ENCODE results near the gene TRIM62.
"Not testable (repeated sequence)": the region's sequence is repeated elsewhere in the genome, so short reads cannot be mapped to it uniquely, and the experiment has no call there.

The TRIM62 gene

GRCh38 chr1:33141781-33142180, 40.1 kb downstream of the TRIM62 start:
- no peak overlapping the region for H3K27ac ChIP-seq
- no peak for TF ChIP-seq CTCF (IDR thresholded peaks at IDR 0.05)
- no peak for TF ChIP-seq ZFX (IDR thresholded peaks at IDR 0.05; ENCODE audit: borderline replicate concordance)

- TF ChIP-seq ZFX (IDR thresholded peaks at IDR 0.05; ENCODE audit: borderline replicate concordance) (no peak), CTCF (IDR thresholded peaks at IDR 0.05) (no peak)
These were observed 40.6 kb downstream of the TRIM62 start for GRCh38 chr1:33141216-33141615.

GRCh38 chr1:33140153-33141149, 41.4 kb downstream of the TRIM62 start:
- H3K27ac ChIP-seq = no peak overlapping the region
- no peak for TF ChIP-seq CTCF (IDR thresholded peaks at IDR 0.05)
- no peak for TF ChIP-seq ZFX (IDR thresholded peaks at IDR 0.05; ENCODE audit: borderline replicate concordance)

More at GRCh38 chr1:33141216-33141615, 40.6 kb downstream of the TRIM62 start:
- H3K27ac ChIP-seq = no peak overlapping the region

GRCh38 chr1:33137800-33138199, 44.0 kb downstream of the TRIM62 start:
- H3K27ac ChIP-seq = no peak overlapping the region

GRCh38 chr1:33136041-33136440, 45.8 kb downstream of the TRIM62 start:
- H3K27ac ChIP-seq = not testable (repeated sequence)

More at GRCh38 chr1:33137800-33138199, 44.0 kb downstream of the TRIM62 start:
- TF ChIP-seq CTCF (IDR thresholded peaks at IDR 0.05) (peak; percentile 46), ZFX (IDR thresholded peaks at IDR 0.05; ENCODE audit: borderline replicate concordance) (no peak)

GRCh38 chr1:33133478-33134105, 48.3 kb downstream of the TRIM62 start:
- TF ChIP-seq CTCF (IDR thresholded peaks at IDR 0.05) (no peak), ZFX (IDR thresholded peaks at IDR 0.05; ENCODE audit: borderline replicate concordance) (no peak)
- no peak overlapping the region for H3K27ac ChIP-seq

GRCh38 chr1:33132549-33132948, 49.3 kb downstream of the TRIM62 start:
- no peak for TF ChIP-seq CTCF (IDR thresholded peaks at IDR 0.05)
- no peak for TF ChIP-seq ZFX (IDR thresholded peaks at IDR 0.05; ENCODE audit: borderline replicate concordance)
- no peak overlapping the region for H3K27ac ChIP-seq
